Measurements from ENCODE around the gene TARBP1.

TARBP1 gene

GRCh38 chr1:234427950-234428646, 50.9 kb downstream of the TARBP1 start:
- peaks cover 90% of the 10 kb centered on the region for H3K36me3 ChIP-seq (ENCODE audit: insufficient read depth, low read length)
- no peak overlapping the region for H3K4me3 ChIP-seq (ENCODE audit: low read depth in 1 of 2, low read length in 2 of 2)
- no peaks in the 10 kb centered on the region for H3K27me3 ChIP-seq (ENCODE audit: insufficient read depth, low read length, poor library complexity)
- H3K9ac ChIP-seq (ENCODE audit: low read depth, low read length): no peak overlapping the region
- H2AFZ ChIP-seq (ENCODE audit: low read depth, low read length): no peak overlapping the region
- no peak overlapping the region for H3K27ac ChIP-seq (ENCODE audit: low read length)
- no peak for ATAC-seq (ENCODE audit: insufficient read depth, low read depth)
- no peak for DNase-seq
- no peaks in the 10 kb centered on the region for H4K20me1 ChIP-seq (ENCODE audit: insufficient read depth, low read length)
- no peaks in the 10 kb centered on the region for H3K9me3 ChIP-seq (ENCODE audit: insufficient read depth, low read length, severe bottlenecking)
- no peaks in the 10 kb centered on the region for H3K4me1 ChIP-seq (ENCODE audit: insufficient read depth, low read length)
- TF ChIP-seq, protein P1, sequence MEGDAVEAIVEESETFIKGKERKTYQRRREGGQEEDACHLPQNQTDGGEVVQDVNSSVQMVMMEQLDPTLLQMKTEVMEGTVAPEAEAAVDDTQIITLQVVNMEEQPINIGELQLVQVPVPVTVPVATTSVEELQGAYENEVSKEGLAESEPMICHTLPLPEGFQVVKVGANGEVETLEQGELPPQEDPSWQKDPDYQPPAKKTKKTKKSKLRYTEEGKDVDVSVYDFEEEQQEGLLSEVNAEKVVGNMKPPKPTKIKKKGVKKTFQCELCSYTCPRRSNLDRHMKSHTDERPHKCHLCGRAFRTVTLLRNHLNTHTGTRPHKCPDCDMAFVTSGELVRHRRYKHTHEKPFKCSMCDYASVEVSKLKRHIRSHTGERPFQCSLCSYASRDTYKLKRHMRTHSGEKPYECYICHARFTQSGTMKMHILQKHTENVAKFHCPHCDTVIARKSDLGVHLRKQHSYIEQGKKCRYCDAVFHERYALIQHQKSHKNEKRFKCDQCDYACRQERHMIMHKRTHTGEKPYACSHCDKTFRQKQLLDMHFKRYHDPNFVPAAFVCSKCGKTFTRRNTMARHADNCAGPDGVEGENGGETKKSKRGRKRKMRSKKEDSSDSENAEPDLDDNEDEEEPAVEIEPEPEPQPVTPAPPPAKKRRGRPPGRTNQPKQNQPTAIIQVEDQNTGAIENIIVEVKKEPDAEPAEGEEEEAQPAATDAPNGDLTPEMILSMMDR (IDR thresholded peaks at IDR 0.05; ENCODE audit: borderline replicate concordance, extremely low read depth, low read length, poor library complexity, severe bottlenecking): no peak
- TF ChIP-seq EZH2 (IDR thresholded peaks at IDR 0.05; ENCODE audit: borderline replicate concordance, low read depth, low read length, severe bottlenecking): no peak
- H3K4me2 ChIP-seq (ENCODE audit: insufficient read depth, low read length): no peak overlapping the region
- no peaks in the 10 kb centered on the region for H3K79me2 ChIP-seq (ENCODE audit: insufficient read depth, low read length)

GRCh38 chr1:234413990-234414389, 65.0 kb downstream of the TARBP1 start:
- TF ChIP-seq EZH2 (IDR thresholded peaks at IDR 0.05; ENCODE audit: borderline replicate concordance, low read depth, low read length, severe bottlenecking): no peak
- no peaks in the 10 kb centered on the region for H3K9me3 ChIP-seq (ENCODE audit: insufficient read depth, low read length, severe bottlenecking)
- no peaks in the 10 kb centered on the region for H3K79me2 ChIP-seq (ENCODE audit: insufficient read depth, low read length)
- DNase-seq: no peak
- peaks cover 9% of the 10 kb centered on the region for H3K4me1 ChIP-seq (ENCODE audit: insufficient read depth, low read length)
- no peak overlapping the region for H3K4me3 ChIP-seq (ENCODE audit: low read depth in 1 of 2, low read length in 2 of 2)
- H2AFZ ChIP-seq (ENCODE audit: low read depth, low read length): no peak overlapping the region
- H3K27ac ChIP-seq (ENCODE audit: low read length): no peak overlapping the region
- H3K27me3 ChIP-seq (ENCODE audit: insufficient read depth, low read length, poor library complexity): no peaks in the 10 kb centered on the region
- no peaks in the 10 kb centered on the region for H4K20me1 ChIP-seq (ENCODE audit: insufficient read depth, low read length)
- no peak overlapping the region for H3K4me2 ChIP-seq (ENCODE audit: insufficient read depth, low read length)
- H3K9ac ChIP-seq (ENCODE audit: low read depth, low read length): no peak overlapping the region
- H3K36me3 ChIP-seq (ENCODE audit: insufficient read depth, low read length): peaks cover 78% of the 10 kb centered on the region
- no peak for ATAC-seq (ENCODE audit: insufficient read depth, low read depth)

GRCh38 chr1:234413485-234413884, 65.5 kb downstream of the TARBP1 start:
- H3K4me2 ChIP-seq (ENCODE audit: insufficient read depth, low read length): no peak overlapping the region
- no peak for ATAC-seq (ENCODE audit: insufficient read depth, low read depth)
- DNase-seq: no peak
- no peaks in the 10 kb centered on the region for H3K9me3 ChIP-seq (ENCODE audit: insufficient read depth, low read length, severe bottlenecking)
- H3K79me2 ChIP-seq (ENCODE audit: insufficient read depth, low read length): no peaks in the 10 kb centered on the region
- no peaks in the 10 kb centered on the region for H3K27me3 ChIP-seq (ENCODE audit: insufficient read depth, low read length, poor library complexity)
- no peak overlapping the region for H3K4me3 ChIP-seq (ENCODE audit: low read depth in 1 of 2, low read length in 2 of 2)
- no peaks in the 10 kb centered on the region for H4K20me1 ChIP-seq (ENCODE audit: insufficient read depth, low read length)
- TF ChIP-seq, protein P1 (IDR thresholded peaks at IDR 0.05; ENCODE audit: borderline replicate concordance, extremely low read depth, low read length, poor library complexity, severe bottlenecking): no peak
- TF ChIP-seq EZH2 (IDR thresholded peaks at IDR 0.05; ENCODE audit: borderline replicate concordance, low read depth, low read length, severe bottlenecking): no peak
- H3K9ac ChIP-seq (ENCODE audit: low read depth, low read length): no peak overlapping the region
- no peak overlapping the region for H2AFZ ChIP-seq (ENCODE audit: low read depth, low read length)
- peaks cover 80% of the 10 kb centered on the region for H3K36me3 ChIP-seq (ENCODE audit: insufficient read depth, low read length)
- H3K27ac ChIP-seq (ENCODE audit: low read length): no peak overlapping the region
- peaks cover 10% of the 10 kb centered on the region for H3K4me1 ChIP-seq (ENCODE audit: insufficient read depth, low read length)

GRCh38 chr1:234412830-234413229, 66.1 kb downstream of the TARBP1 start:
- Histone ChIP-seq H3K4me2 (ENCODE audit: insufficient read depth, low read length) (no peak overlapping the region), H3K9me3 (ENCODE audit: insufficient read depth, low read length, severe bottlenecking) (no peaks in the 10 kb centered on the region), H2AFZ (ENCODE audit: low read depth, low read length) (no peak overlapping the region), H4K20me1 (ENCODE audit: insufficient read depth, low read length) (no peaks in the 10 kb centered on the region), H3K4me3 (ENCODE audit: low read depth in 1 of 2, low read length in 2 of 2) (no peak overlapping the region), H3K4me1 (ENCODE audit: insufficient read depth, low read length) (peaks cover 10% of the 10 kb centered on the region), H3K27ac (ENCODE audit: low read length) (no peak overlapping the region), H3K27me3 (ENCODE audit: insufficient read depth, low read length, poor library complexity) (no peaks in the 10 kb centered on the region), H3K36me3 (ENCODE audit: insufficient read depth, low read length) (peaks cover 79% of the 10 kb centered on the region), H3K9ac (ENCODE audit: low read depth, low read length) (no peak overlapping the region), H3K79me2 (ENCODE audit: insufficient read depth, low read length) (no peaks in the 10 kb centered on the region)
- TF ChIP-seq, protein P1 (IDR thresholded peaks at IDR 0.05; ENCODE audit: borderline replicate concordance, extremely low read depth, low read length, poor library complexity, severe bottlenecking): no peak
- no peak for TF ChIP-seq EZH2 (IDR thresholded peaks at IDR 0.05; ENCODE audit: borderline replicate concordance, low read depth, low read length, severe bottlenecking)
- DNase-seq: no peak
- ATAC-seq (ENCODE audit: insufficient read depth, low read depth): no peak
